Keratinocyte (primary cell): ENCODE measurements around the gene CD99L2. TPM values are rescaled to one million over a fixed set of nuclear protein-coding genes. Genes with fewer than 3 reads are reported as not detected.

Experiments used
- DNase-seq: peaks from one replicate; pipeline ENCODE4 v3.0.0-alpha.2; 2011; ENCODE audit warnings: low read depth, missing footprints, low spot score
- FAIRE-seq: peaks from 2 replicates; lab custom pipeline; 2011; peaks lifted over from hg19 to GRCh38; lab: Jason Lieb, UNC
- H2AFZ ChIP-seq: 2 replicates; pipeline ENCODE4 v1.6.0; 2012; ENCODE audit warnings: low read length, control low read depth, inconsistent platforms; ENCODE audit not compliant: control insufficient read depth
- H3K27ac ChIP-seq: 2 replicates; pipeline ENCODE4 v1.5.1; 2011; ENCODE audit warnings: low read length; ENCODE audit not compliant: control insufficient read depth, insufficient read depth
- H3K27me3 ChIP-seq: 3 replicates; pipeline ENCODE4 v1.6.0; 2011; ENCODE audit warnings: low read length; ENCODE audit not compliant: control insufficient read depth, insufficient read depth; ENCODE audit errors: extremely low read depth
- H3K36me3 ChIP-seq, 2 experiments: 2 replicates in 1 of 2; 3 replicates in 1 of 2; pipeline ENCODE4 v1.5.1; 2011; ENCODE audit warnings: low read length in 2 of 2, mild to moderate bottlenecking in 1 of 2; ENCODE audit not compliant: control insufficient read depth in 2 of 2, insufficient read depth in 2 of 2; ENCODE audit errors: extremely low read depth in 1 of 2
- H3K4me1 ChIP-seq: 3 replicates; pipeline ENCODE4 v1.5.1; 2011; ENCODE audit warnings: low read length; ENCODE audit not compliant: control insufficient read depth, insufficient read depth; ENCODE audit errors: extremely low read depth
- H3K4me2 ChIP-seq: 3 replicates; pipeline ENCODE4 v1.6.0; 2011; ENCODE audit warnings: low read depth, low read length; ENCODE audit not compliant: control insufficient read depth, insufficient read depth; ENCODE audit errors: extremely low read depth
- H3K4me3 ChIP-seq, 3 experiments: fragments of 200-600 bp in 1 of 3; sonication (generic) in 1 of 3; 2 replicates in 2 of 3; 3 replicates in 1 of 3; pipeline ENCODE4 v1.5.1; 2011 to 2016; ENCODE audit warnings: low read length in 3 of 3, mild to moderate bottlenecking in 3 of 3, control low read depth in 2 of 3, inconsistent platforms in 1 of 3, low read depth in 1 of 3, mixed read lengths in 1 of 3, mixed run types in 1 of 3, moderate library complexity in 1 of 3; ENCODE audit not compliant: control insufficient read depth in 2 of 3, insufficient read depth in 2 of 3; ENCODE audit errors: extremely low read depth in 1 of 3
- H3K79me2 ChIP-seq: 2 replicates; pipeline ENCODE4 v1.6.0; 2012; ENCODE audit warnings: low read length; ENCODE audit not compliant: control insufficient read depth, insufficient read depth
- H3K9ac ChIP-seq: 3 replicates; pipeline ENCODE4 v1.6.0; 2011; ENCODE audit warnings: low read length; ENCODE audit not compliant: control insufficient read depth, insufficient read depth; ENCODE audit errors: extremely low read depth
- H3K9me1 ChIP-seq: 3 replicates; pipeline ENCODE4 v1.6.0; 2011; ENCODE audit warnings: low read length; ENCODE audit not compliant: control insufficient read depth, insufficient read depth; ENCODE audit errors: extremely low read depth
- H3K9me3 ChIP-seq: 2 replicates; pipeline ENCODE4 v1.5.1; 2012; ENCODE audit warnings: low read depth, low read length; ENCODE audit not compliant: control insufficient read depth
- H4K20me1 ChIP-seq: 3 replicates; pipeline ENCODE4 v1.6.0; 2011; ENCODE audit warnings: low read length; ENCODE audit not compliant: control insufficient read depth, insufficient read depth; ENCODE audit errors: extremely low read depth
- EZH2 ChIP-seq: IDR thresholded peaks from one replicate; pipeline ENCODE4 v1.6.1; 2012; ENCODE audit warnings: inconsistent platforms, mild to moderate bottlenecking, low read length, moderate library complexity
- dilution Hi-C: fragments of 300-500 bp; cut with MboI; formaldehyde crosslinking; loops from one replicate; pipeline ENCODE4 v1.7.0; 2020; ENCODE audit warnings: low sequenced_read_pairs; ENCODE audit not compliant: extremely low pct_ligation_motif_present
- polyA plus RNA-seq, 5 experiments: library from polyadenylated mRNA; depleted of rRNA in 3 of 5; stranded (reverse) in 3 of 5; stranded (forward) in 1 of 5; unstranded in 1 of 5; fragments of >200 nt; gene quantifications; 1 replicate in 1 of 5; 2 replicates in 3 of 5; 3 replicates in 1 of 5; pipeline versions ENCODE4 v1.2.1 to v1.2.3, GENCODE V29; 2011 to 2012; ENCODE audit warnings: missing spikeins in 2 of 5, low read depth in 1 of 5, low replicate concordance in 1 of 5
- TF ChIP-seq, protein P1 (sequence below), 3 experiments: IDR thresholded peaks in 1 of 3; conservative IDR thresholded peaks in 1 of 3; optimal IDR thresholded peaks in 1 of 3; 2 replicates in 2 of 3; 3 replicates in 1 of 3; pipeline versions ENCODE3 to v1.5.1; 2011; ENCODE audit warnings: low read length in 3 of 3, mild to moderate bottlenecking in 3 of 3, moderate library complexity in 2 of 3, control low read depth in 1 of 3, inconsistent platforms in 1 of 3; ENCODE audit not compliant: insufficient read depth in 2 of 3; ENCODE audit errors: extremely low read depth in 1 of 3

CD99L2 gene
- polyA plus RNA-seq, 1 donor (not counting 4 experiments of a cell fraction or from before 2014, with no cell fraction given) = 14.4 TPM

DNA sequence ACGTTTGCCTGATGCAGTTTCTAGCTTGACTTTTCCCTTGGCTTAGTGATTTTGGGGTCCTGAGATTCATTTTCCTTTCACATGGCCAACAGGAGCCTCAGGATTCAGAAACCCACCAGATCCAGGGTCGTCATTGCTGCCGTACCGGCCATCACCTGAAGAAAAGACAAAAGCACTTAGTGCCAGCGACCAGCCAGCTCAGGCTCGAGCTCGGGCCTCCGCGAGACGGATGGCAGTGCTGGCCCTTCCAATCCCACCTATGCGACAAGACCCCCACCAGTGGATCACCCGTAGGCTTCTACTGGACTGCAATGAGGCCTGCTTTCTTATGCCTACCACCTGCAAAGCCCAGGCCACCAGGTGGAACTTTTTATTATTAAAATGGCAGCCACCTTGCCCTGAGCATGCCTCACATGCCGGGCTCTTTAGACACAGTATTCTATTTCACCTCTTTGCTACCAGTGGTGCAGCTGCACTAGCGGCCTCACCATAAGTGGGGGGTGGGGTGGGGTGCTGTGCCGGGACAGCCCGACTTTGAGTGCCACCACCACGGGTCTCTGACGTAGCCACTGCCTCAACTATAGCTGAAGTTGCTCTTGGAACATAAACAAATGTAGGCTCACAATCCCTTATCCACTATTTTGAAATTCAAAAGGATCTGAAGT lies 121.0 kb downstream of the CD99L2 start:
- Histone ChIP-seq H3K4me1 (no peaks in the 10 kb centered on the region), H3K9me3 (peaks cover 2% of the 10 kb centered on the region), H3K9me1 (no peaks in the 10 kb centered on the region), H3K27me3 (no peaks in the 10 kb centered on the region), H3K4me3 (no peak overlapping the region), H4K20me1 (no peaks in the 10 kb centered on the region), H3K4me2 (no peak overlapping the region), H3K27ac (no peak overlapping the region), H3K9ac (no peak overlapping the region), H3K79me2 (no peaks in the 10 kb centered on the region), H2AFZ (no peak overlapping the region), H3K36me3 (no peaks in the 10 kb centered on the region)
- dilution Hi-C loops = no loop called here
- FAIRE-seq (no peak), DNase-seq (no peak)
- TF ChIP-seq, protein P1, sequence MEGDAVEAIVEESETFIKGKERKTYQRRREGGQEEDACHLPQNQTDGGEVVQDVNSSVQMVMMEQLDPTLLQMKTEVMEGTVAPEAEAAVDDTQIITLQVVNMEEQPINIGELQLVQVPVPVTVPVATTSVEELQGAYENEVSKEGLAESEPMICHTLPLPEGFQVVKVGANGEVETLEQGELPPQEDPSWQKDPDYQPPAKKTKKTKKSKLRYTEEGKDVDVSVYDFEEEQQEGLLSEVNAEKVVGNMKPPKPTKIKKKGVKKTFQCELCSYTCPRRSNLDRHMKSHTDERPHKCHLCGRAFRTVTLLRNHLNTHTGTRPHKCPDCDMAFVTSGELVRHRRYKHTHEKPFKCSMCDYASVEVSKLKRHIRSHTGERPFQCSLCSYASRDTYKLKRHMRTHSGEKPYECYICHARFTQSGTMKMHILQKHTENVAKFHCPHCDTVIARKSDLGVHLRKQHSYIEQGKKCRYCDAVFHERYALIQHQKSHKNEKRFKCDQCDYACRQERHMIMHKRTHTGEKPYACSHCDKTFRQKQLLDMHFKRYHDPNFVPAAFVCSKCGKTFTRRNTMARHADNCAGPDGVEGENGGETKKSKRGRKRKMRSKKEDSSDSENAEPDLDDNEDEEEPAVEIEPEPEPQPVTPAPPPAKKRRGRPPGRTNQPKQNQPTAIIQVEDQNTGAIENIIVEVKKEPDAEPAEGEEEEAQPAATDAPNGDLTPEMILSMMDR (optimal IDR thresholded peaks at IDR 0.05 in 1 of 3, IDR thresholded peaks at IDR 0.05 in 1 of 3, conservative IDR thresholded peaks at IDR 0.05 in 1 of 3; ENCODE audit: extremely low read depth in 1 of 3, insufficient read depth in 2 of 3, low read length in 3 of 3) = no peak

DNA sequence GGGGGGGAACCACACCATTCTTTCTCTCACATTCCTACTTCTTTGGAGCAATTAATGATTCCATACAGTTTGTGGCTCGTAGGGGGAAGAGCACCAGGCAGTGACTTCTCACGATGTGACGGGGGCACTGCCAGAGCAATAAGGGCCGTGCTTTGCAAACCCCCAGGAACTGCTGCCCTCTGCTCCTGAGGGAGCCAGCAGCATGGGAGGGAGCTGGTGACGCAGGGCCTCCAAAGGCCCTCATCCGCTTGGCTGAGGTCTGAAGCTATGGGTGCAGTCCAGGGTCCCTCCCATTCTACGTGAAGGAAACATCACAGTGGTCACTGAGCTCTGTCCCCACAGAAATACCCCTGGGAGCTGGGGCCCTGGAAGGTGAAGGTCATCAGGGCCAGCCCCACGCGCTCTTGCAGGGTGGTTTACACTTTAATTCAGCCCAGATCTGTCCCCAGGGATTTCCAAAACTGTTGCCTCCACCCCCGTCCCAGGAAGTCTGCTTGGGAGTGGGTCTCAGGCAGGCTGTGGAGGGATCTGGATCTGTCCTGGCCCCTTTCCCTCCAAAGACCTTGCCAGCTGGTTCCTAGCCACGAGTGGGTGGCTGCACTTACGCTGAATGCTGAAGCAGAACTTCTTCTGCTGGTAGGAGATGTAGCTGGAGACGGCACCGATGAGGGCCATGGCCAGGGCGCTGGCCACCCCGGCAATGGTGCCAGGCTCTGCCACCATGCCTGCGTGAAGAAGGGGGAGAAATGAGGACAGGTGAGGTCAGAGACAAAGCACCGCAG lies 122.7 kb downstream of the CD99L2 start:
- no peak overlapping the region for H3K4me3 ChIP-seq

More for the DNA sequence above, 122.7 kb downstream of the CD99L2 start:
- H3K4me1 ChIP-seq = no peaks in the 10 kb centered on the region
- peaks cover 3% of the 10 kb centered on the region for H3K9me3 ChIP-seq
- H3K4me2 ChIP-seq = no peak overlapping the region
- no peaks in the 10 kb centered on the region for H3K9me1 ChIP-seq
- dilution Hi-C loops = no loop called here
- no peaks in the 10 kb centered on the region for H3K27me3 ChIP-seq
- no peak overlapping the region for H2AFZ ChIP-seq
- DNase-seq (no peak), FAIRE-seq (no peak)
- H3K79me2 ChIP-seq = no peaks in the 10 kb centered on the region
- H3K36me3 ChIP-seq = peaks cover 0 to 1% of the 10 kb centered on the region in 2 experiments
- H4K20me1 ChIP-seq = no peaks in the 10 kb centered on the region
- no peak overlapping the region for H3K9ac ChIP-seq
- TF ChIP-seq, protein P1 (optimal IDR thresholded peaks at IDR 0.05 in 1 of 3, IDR thresholded peaks at IDR 0.05 in 1 of 3, conservative IDR thresholded peaks at IDR 0.05 in 1 of 3; ENCODE audit: extremely low read depth in 1 of 3, insufficient read depth in 2 of 3, low read length in 3 of 3) = no peak
- TF ChIP-seq EZH2 = no peak
- H3K27ac ChIP-seq = no peak overlapping the region
